NCI-H1436 treated with DMSO at 0.1 percent for 48 hours (cell line): ENCODE measurements around the gene TMC8.

Source experiments
- DNase-seq: peaks from one replicate; lab custom pipeline; 2025; lab: John Stamatoyannopoulos, UW

TMC8 gene

GRCh38 chr17:78184351-78184750, 53.8 kb downstream of the TMC8 start:
- no peak for DNase-seq

DNA sequence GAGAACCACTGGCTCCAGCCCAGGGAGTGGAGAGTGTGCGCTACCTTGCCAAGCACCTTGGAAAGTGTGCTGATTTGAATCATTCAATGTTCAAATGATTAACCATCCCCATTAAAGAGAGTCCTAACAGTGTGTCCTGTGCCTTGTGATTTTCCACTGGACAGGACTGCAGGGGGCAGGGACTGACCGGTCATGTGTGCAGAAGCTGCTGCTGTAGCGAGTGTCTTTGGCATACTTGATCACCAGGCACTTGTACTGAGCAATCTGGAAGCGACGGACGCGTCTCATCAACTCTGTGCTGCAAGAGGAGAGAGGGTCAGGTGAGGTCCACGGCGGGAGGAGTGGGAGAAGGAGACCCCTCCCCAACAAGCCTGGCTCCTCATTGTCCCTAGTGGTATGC, 54.3 kb downstream of the TMC8 start:
- DNase-seq: no peak

DNA sequence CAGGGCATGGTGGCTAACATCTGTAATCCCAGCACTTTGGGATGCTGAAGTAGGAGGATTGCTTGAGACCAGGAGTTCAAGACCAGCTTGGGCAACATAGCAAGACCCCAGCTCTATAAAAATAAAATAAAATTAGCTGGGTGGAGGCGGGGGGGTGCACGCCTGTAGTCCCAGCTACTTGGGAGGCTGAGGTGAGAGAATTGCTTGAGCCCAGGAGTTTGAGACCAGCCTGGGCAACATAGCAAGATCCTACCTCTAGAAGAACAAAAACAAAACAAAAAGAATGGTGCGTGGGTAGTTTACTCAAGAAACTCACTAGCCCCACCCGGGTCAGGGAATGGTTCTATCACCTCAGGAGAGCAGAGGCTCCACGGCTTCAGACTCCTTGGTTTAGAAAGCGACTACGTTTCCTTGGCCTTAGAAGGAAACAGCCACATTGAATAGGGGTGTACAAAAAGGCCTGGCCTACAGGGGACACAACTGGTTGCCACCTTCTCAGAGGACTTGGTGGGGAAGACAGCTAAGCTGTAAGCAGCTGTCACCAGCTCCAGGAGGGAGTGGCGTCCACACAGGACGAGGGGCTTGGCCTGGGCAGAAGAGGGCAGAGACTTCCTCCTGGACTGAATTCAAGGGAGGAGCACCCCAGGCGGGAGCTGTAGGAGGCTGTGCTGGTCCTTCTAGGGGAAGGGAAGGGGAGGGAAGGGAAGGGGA, 55.6 kb downstream of the TMC8 start:
- no peak for DNase-seq

DNA sequence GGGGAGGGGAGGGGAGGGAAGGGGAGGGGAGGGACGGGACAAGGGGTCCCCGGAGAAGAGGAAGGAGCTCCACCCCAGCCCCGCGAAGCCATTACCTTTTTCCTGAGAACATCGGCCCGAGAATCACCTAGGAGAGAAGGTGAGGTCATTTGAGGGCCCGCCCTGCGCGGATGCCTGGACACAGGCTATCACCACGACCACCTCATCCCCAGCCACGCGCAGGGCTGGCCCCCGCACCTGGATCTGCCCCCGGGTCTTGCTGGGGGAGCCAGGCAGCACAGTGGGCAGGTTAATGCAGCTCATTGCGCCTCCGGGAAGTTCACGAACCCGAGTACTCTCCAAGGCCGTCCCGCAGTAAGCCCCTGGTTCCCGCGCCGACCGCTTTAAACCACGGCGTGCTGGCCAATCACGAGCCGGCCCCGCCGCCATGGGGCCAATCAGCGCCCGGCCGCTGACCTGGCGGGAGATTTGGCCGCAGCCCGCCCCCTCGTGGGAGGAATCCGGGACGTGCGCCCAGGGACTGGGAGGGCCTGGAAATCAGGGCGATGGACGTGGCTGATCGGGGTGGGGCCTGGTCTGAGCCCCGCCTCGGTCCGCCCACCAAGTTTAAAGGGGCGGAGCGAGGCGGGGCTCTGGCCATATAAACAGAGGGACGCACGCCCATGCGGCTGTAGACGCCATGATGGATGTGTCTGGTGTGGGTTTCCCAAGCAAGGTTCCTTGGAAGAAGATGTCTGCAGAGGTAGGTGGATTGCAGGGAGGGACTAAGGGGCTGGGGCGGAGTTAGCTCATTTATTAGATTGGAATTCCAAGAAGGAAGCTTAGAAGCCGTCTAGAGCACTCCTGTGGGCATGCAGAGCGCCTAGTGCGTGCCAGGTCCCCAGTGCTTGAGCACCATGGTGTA, 56.4 kb downstream of the TMC8 start, which contains the start of the genes AFMID and TK1:
Gene AFMID, plus strand, starts transcription at position 671 of the 904 bp plus-strand sequence. Its CDS starts 9 bp downstream, at position 680.
Gene TK1, minus strand, starts transcription at position 361 of the 904 bp plus-strand sequence. Its CDS starts 58 bp downstream, at position 303.
- DNase-seq: peak; percentile 89
